ENCODE results near the gene SLU7. TPM values are rescaled to one million over a fixed set of nuclear protein-coding genes. Genes with fewer than 3 reads are reported as not detected.

Gene SLU7
- polyA plus RNA-seq, 1 of the 3 experiments (the other 2 are of a cell fraction) = 22.3 TPM

DNA sequence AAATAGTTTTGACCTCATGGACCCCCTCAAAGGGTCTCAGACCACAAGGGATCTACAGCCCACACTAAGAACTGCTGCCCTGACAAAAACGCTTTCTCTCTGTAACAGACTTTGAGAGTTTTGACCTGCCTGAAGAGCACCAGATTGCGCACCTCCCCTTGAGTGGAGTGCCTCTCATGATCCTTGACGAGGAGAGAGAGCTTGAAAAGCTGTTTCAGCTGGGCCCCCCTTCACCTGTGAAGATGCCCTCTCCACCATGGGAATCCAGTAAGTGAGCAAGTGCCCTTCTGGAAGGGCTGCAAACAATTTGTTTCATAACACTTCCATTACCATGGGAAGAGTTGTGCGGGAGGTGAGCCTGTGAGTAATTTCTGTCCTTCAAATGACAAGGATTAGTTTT, 8.7 kb upstream of the SLU7 start:
- no peak overlapping the region for H3K9ac ChIP-seq
- no peaks in the 10 kb centered on the region for H4K20me1 ChIP-seq (ENCODE audit: insufficient read depth)
- DNase-seq = no peak
- TF ChIP-seq CHD2 (IDR thresholded peaks at IDR 0.05; ENCODE audit: low read length, partially characterized antibody) (no peak), TCF12 (IDR thresholded peaks at IDR 0.05) (no peak), GATA2 (CRISPR knock-in tag; IDR thresholded peaks at IDR 0.05) (no peak), JUND (IDR thresholded peaks at IDR 0.05) (no peak), RFX5 (IDR thresholded peaks at IDR 0.05; ENCODE audit: low read length) (no peak), TAF1 (IDR thresholded peaks at IDR 0.05; ENCODE audit: borderline replicate concordance, low read depth, low read length) (no peak), MXI1 (IDR thresholded peaks at IDR 0.05; ENCODE audit: low read depth, low read length) (no peak), FOSL2 (IDR thresholded peaks at IDR 0.05; ENCODE audit: borderline replicate concordance, low read depth) (no peak), RXRA (IDR thresholded peaks at IDR 0.05; ENCODE audit: borderline replicate concordance, low read depth) (no peak), GABPA (IDR thresholded peaks at IDR 0.05; ENCODE audit: low read depth) (no peak), EP300 (IDR thresholded peaks at IDR 0.05; ENCODE audit: borderline replicate concordance in 1 of 2, low read depth in 1 of 2, low read length in 1 of 2) (no peak), NRF1 (IDR thresholded peaks at IDR 0.05; ENCODE audit: low read depth, low read length) (no peak), ELF1 (IDR thresholded peaks at IDR 0.05) (no peak), TEAD4 (IDR thresholded peaks at IDR 0.05; ENCODE audit: borderline replicate concordance, insufficient read depth) (no peak), YY1 (IDR thresholded peaks at IDR 0.05; ENCODE audit: low read depth) (no peak), RCOR1 (IDR thresholded peaks at IDR 0.05; ENCODE audit: low read length) (no peak)
- TF ChIP-seq, protein P1, sequence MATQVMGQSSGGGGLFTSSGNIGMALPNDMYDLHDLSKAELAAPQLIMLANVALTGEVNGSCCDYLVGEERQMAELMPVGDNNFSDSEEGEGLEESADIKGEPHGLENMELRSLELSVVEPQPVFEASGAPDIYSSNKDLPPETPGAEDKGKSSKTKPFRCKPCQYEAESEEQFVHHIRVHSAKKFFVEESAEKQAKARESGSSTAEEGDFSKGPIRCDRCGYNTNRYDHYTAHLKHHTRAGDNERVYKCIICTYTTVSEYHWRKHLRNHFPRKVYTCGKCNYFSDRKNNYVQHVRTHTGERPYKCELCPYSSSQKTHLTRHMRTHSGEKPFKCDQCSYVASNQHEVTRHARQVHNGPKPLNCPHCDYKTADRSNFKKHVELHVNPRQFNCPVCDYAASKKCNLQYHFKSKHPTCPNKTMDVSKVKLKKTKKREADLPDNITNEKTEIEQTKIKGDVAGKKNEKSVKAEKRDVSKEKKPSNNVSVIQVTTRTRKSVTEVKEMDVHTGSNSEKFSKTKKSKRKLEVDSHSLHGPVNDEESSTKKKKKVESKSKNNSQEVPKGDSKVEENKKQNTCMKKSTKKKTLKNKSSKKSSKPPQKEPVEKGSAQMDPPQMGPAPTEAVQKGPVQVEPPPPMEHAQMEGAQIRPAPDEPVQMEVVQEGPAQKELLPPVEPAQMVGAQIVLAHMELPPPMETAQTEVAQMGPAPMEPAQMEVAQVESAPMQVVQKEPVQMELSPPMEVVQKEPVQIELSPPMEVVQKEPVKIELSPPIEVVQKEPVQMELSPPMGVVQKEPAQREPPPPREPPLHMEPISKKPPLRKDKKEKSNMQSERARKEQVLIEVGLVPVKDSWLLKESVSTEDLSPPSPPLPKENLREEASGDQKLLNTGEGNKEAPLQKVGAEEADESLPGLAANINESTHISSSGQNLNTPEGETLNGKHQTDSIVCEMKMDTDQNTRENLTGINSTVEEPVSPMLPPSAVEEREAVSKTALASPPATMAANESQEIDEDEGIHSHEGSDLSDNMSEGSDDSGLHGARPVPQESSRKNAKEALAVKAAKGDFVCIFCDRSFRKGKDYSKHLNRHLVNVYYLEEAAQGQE (IDR thresholded peaks at IDR 0.05; ENCODE audit: low read depth, low read length) = no peak
- TF ChIP-seq, protein P2, sequence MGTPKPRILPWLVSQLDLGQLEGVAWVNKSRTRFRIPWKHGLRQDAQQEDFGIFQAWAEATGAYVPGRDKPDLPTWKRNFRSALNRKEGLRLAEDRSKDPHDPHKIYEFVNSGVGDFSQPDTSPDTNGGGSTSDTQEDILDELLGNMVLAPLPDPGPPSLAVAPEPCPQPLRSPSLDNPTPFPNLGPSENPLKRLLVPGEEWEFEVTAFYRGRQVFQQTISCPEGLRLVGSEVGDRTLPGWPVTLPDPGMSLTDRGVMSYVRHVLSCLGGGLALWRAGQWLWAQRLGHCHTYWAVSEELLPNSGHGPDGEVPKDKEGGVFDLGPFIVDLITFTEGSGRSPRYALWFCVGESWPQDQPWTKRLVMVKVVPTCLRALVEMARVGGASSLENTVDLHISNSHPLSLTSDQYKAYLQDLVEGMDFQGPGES (IDR thresholded peaks at IDR 0.05; ENCODE audit: low read depth, low read length) = no peak
- TF ChIP-seq, protein P3, sequence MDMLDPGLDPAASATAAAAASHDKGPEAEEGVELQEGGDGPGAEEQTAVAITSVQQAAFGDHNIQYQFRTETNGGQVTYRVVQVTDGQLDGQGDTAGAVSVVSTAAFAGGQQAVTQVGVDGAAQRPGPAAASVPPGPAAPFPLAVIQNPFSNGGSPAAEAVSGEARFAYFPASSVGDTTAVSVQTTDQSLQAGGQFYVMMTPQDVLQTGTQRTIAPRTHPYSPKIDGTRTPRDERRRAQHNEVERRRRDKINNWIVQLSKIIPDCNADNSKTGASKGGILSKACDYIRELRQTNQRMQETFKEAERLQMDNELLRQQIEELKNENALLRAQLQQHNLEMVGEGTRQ (IDR thresholded peaks at IDR 0.05; ENCODE audit: borderline replicate concordance, low read depth, low read length) = no peak
- TF ChIP-seq, protein P4, sequence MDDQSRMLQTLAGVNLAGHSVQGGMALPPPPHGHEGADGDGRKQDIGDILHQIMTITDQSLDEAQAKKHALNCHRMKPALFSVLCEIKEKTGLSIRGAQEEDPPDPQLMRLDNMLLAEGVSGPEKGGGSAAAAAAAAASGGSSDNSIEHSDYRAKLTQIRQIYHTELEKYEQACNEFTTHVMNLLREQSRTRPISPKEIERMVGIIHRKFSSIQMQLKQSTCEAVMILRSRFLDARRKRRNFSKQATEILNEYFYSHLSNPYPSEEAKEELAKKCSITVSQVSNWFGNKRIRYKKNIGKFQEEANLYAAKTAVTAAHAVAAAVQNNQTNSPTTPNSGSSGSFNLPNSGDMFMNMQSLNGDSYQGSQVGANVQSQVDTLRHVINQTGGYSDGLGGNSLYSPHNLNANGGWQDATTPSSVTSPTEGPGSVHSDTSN (IDR thresholded peaks at IDR 0.05) = no peak
- H3K4me1 ChIP-seq (ENCODE audit: control insufficient read depth in 1 of 2, insufficient read depth in 2 of 2, low read depth in 1 of 2, low read length in 1 of 2) = peaks cover 8 to 17% of the 10 kb centered on the region in 2 experiments; a peak in 3 of 4 replicates
- H3F3A ChIP-seq (replicated peaks; ENCODE audit: insufficient read depth) = peaks cover 3% of the 10 kb centered on the region
- H2AFZ ChIP-seq (ENCODE audit: low read depth) = no peak overlapping the region
- 94% methylated on average over 2 of the region's 4 CpGs for WGBS (ENCODE audit: low lambda C conversion rate)
- H3K27ac ChIP-seq (ENCODE audit: low read depth in 2 of 2, low read length in 1 of 2) = no peak overlapping the region
- CTCF ChIA-PET = interaction anchor here (1.1 to 13.8 kb wide), 3 partner anchors 8 to 35 kb away, joined by 3 to 177 read pairs (median 4); partner anchors contain the start of gene SLU7
- H3K4me3 ChIP-seq (ENCODE audit: low read depth in 2 of 2, low read length in 1 of 2) = no peak overlapping the region
- H3K4me2 ChIP-seq = no peak overlapping the region
- no peaks in the 10 kb centered on the region for H3K27me3 ChIP-seq (ENCODE audit: insufficient read depth)
- H3K9me2 ChIP-seq = no peaks in the 10 kb centered on the region
- H3K36me3 ChIP-seq (replicated peaks in 1 of 2; ENCODE audit: control insufficient read depth in 1 of 2, insufficient read depth in 2 of 2, low read length in 1 of 2) = peaks cover 30 to 46% of the 10 kb centered on the region in 2 experiments
- POLR2A ChIA-PET = no interaction called here
- H3K9me3 ChIP-seq = no peaks in the 10 kb centered on the region
- peaks cover 42% of the 10 kb centered on the region for H3K79me2 ChIP-seq (ENCODE audit: insufficient read depth)
